B cell (primary cell): Measurements from ENCODE around the gene AKIP1. TPM values are rescaled to one million over a fixed set of nuclear protein-coding genes. Genes with fewer than 3 reads are reported as not detected.

Experiments used
- ATAC-seq: fragments of 200-7000 bp; cut with Tn5 transposase; one replicate; pipeline ENCODE4 v1.10.0; 2021; ENCODE audit warnings: low read depth, mild to moderate bottlenecking, moderate number of reproducible peaks, moderate library complexity
- CTCF ChIA-PET: fragments of 350-600 bp; sonication (Branson Sonifier 250); formaldehyde crosslinking; loops from one replicate; lab custom pipeline; 2021; ENCODE audit warnings: antibody characterized with exemption, inconsistent platforms; lab: Charles Lee
- POLR2A ChIA-PET: fragments of 350-600 bp; sonication (Branson Sonifier 250); formaldehyde crosslinking; loops from one replicate; lab custom pipeline; 2021; ENCODE audit warnings: antibody characterized with exemption; lab: Charles Lee
- DNase-seq: peaks from one replicate; pipeline ENCODE4 v3.0.0; 2013
- H2AFZ ChIP-seq: 2 replicates; pipeline ENCODE4 v1.6.1; 2012; ENCODE audit warnings: mild to moderate bottlenecking, low read depth, low read length; ENCODE audit not compliant: insufficient read depth, poor library complexity, severe bottlenecking
- H3K27ac ChIP-seq, 2 donors: 1 replicate in 1 of 2; 2 replicates in 1 of 2; pipeline ENCODE4 v1.5.1; 2012 to 2013; ENCODE audit warnings: low read length in 2 of 2, mild to moderate bottlenecking in 2 of 2, moderate library complexity in 1 of 2
- H3K27me3 ChIP-seq, 4 experiments: fragments of 200-600 bp in 1 of 4; sonication (generic) in 1 of 4; replicated peaks in 1 of 4; 1 replicate in 2 of 4; 2 replicates in 2 of 4; pipeline versions ENCODE4 v1.6.1 to v1.7.0; 2013 to 2016; ENCODE audit warnings: low read length in 3 of 4, mild to moderate bottlenecking in 2 of 4, mixed read lengths in 1 of 4, moderate library complexity in 1 of 4; ENCODE audit not compliant: insufficient read depth in 4 of 4, control insufficient read depth in 3 of 4; ENCODE audit errors: control extremely low read depth in 1 of 4
- H3K36me3 ChIP-seq, 2 experiments: replicated peaks in 1 of 2; 1 replicate in 1 of 2; 2 replicates in 1 of 2; pipeline versions ENCODE4 v1.6.1 to v1.7.1; 2013; ENCODE audit warnings: low read length in 1 of 2; ENCODE audit not compliant: insufficient read depth in 2 of 2, control insufficient read depth in 1 of 2; ENCODE audit errors: control extremely low read depth in 1 of 2, extremely low read depth in 1 of 2
- H3K4me1 ChIP-seq, 2 donors: fragments of 200-600 bp in 1 of 2; sonication (generic) in 1 of 2; 1 replicate in 1 of 2; 2 replicates in 1 of 2; pipeline versions ENCODE4 v1.5.1 to v1.6.1; 2013 to 2017; ENCODE audit warnings: low read length in 2 of 2; ENCODE audit not compliant: control insufficient read depth in 2 of 2, insufficient read depth in 2 of 2
- H3K4me2 ChIP-seq: replicated peaks from 2 replicates; pipeline ENCODE3; 2012; ENCODE audit warnings: mild to moderate bottlenecking, low read depth, low read length; ENCODE audit not compliant: poor library complexity, severe bottlenecking
- H3K4me3 ChIP-seq, 5 experiments: fragments of 200-600 bp in 1 of 5; sonication (generic) in 1 of 5; 1 replicate in 3 of 5; 2 replicates in 2 of 5; pipeline versions ENCODE4 v1.5.1 to v1.7.0; 2011 to 2016; ENCODE audit warnings: low read length in 4 of 5, mild to moderate bottlenecking in 4 of 5, low read depth in 2 of 5, control low read depth in 1 of 5, moderate library complexity in 1 of 5; ENCODE audit not compliant: insufficient read depth in 1 of 5; ENCODE audit errors: control extremely low read depth in 1 of 5, extremely low read depth in 1 of 5
- H3K79me2 ChIP-seq: fragments of 200-600 bp; sonication (generic); one replicate; pipeline ENCODE4 v1.6.0; 2016; ENCODE audit warnings: low read length; ENCODE audit not compliant: control insufficient read depth, insufficient read depth
- H3K9ac ChIP-seq: fragments of 200-600 bp; sonication (generic); 2 replicates; pipeline ENCODE4 v1.6.1; 2017; ENCODE audit warnings: mild to moderate bottlenecking, low read length, moderate library complexity
- H3K9me3 ChIP-seq, 3 donors: one replicate each; pipeline versions ENCODE4 v1.6.1 to v1.7.1; 2013; ENCODE audit warnings: low read length in 2 of 3; ENCODE audit not compliant: control insufficient read depth in 2 of 3, insufficient read depth in 1 of 3; ENCODE audit errors: control extremely low read depth in 1 of 3
- H4K20me1 ChIP-seq: 2 replicates; pipeline ENCODE4 v1.6.0; 2012; ENCODE audit warnings: mild to moderate bottlenecking, low read length; ENCODE audit not compliant: insufficient read depth, control insufficient read depth, poor library complexity, severe bottlenecking
- H3K27ac Mint-ChIP-seq: one replicate; pipeline ENCODE4 v1.8.0; 2021; ENCODE audit warnings: mixed read lengths
- H3K27me3 Mint-ChIP-seq: one replicate; pipeline ENCODE4 v1.8.0; 2021; ENCODE audit warnings: mixed read lengths
- H3K4me1 Mint-ChIP-seq: one replicate; pipeline ENCODE4 v1.8.0; 2021; ENCODE audit warnings: mixed read lengths
- H3K4me3 Mint-ChIP-seq: one replicate; pipeline ENCODE4 v1.8.0; 2021; ENCODE audit warnings: mixed read lengths
- H3K9me3 Mint-ChIP-seq: one replicate; pipeline ENCODE4 v1.8.0; 2022; ENCODE audit warnings: mixed read lengths; ENCODE audit not compliant: insufficient read depth
- CTCF ChIP-seq: fragments of 200-600 bp; IDR thresholded peaks from one replicate; pipeline ENCODE4 v1.8.0; 2022; ENCODE audit warnings: antibody characterized with exemption, mild to moderate bottlenecking
- EZH2 ChIP-seq: IDR thresholded peaks from 2 replicates; pipeline ENCODE4 v1.6.1; 2012; ENCODE audit warnings: borderline replicate concordance, low read depth, mild to moderate bottlenecking, moderate library complexity, low read length; ENCODE audit not compliant: insufficient read depth, poor library complexity, severe bottlenecking
- WGBS: methylation state at CpG from one replicate; pipeline ENCODE4 v1.1.5; 2013; ENCODE audit warnings: missing lambda C conversion rate; ENCODE audit not compliant: insufficient coverage; 5-methylcytosine and 5-hydroxymethylcytosine counted together
- intact Hi-C: fragments of 100-400 bp; cut with micrococcal nuclease; formaldehyde crosslinking; loops from one replicate; pipeline ENCODE4 v1.10.0; 2022
- polyA plus RNA-seq: library from polyadenylated mRNA; depleted of rRNA; stranded (reverse); fragments of >200 nt; gene quantifications from 2 replicates; pipeline ENCODE4 v1.2.3, GENCODE V29; 2012
- total RNA-seq, 2 donors: library from RNA; stranded (reverse); fragments of 120-200 nt in 1 of 2; gene quantifications; 1 replicate in 1 of 2; 2 replicates in 1 of 2; pipeline versions ENCODE4 v1.2.3 to v1.2.4, GENCODE V29; 2013 to 2022

Gene AKIP1
- total and polyA plus RNA-seq, 2 donors (not counting 1 experiment from before 2014, with no cell fraction given): 2.8 to 10.7 TPM

DNA sequence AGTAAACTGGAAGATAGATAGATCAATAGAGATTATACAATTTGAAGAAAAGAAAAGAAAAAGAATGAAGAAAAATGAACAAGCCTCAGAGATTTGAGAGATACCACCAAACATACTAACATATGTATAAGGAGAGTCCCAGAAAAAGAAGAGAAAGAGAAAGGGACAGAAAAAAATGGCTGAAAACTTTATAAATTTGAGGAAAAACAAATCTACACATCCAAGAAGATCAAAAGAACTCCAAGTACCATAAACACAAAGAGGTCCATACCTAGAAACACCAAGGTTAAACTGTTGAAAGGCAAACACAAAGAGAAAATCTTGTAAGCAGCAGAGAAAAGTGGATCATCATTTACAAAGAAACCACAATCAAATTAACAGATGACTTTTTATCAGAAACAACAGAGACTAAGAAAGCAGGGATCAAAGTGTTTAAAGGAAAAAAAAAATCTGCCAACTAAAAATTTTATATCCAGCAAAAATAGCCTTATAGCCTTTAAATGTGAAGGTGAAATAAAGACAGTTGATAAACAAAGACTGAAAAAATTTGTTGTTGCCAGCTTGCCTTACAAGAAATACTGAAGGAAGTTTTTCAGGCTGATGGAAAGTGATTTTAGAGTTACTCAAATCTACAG, 11.8 kb upstream of the AKIP1 start:
- peaks cover 13% of the 10 kb centered on the region for H3K27me3 Mint-ChIP-seq
- H3K27ac Mint-ChIP-seq: no peak overlapping the region
- H3K9me3 Mint-ChIP-seq: peaks cover 12% of the 10 kb centered on the region
- no peak overlapping the region for H2AFZ ChIP-seq
- H3K79me2 ChIP-seq: no peaks in the 10 kb centered on the region
- no peak for TF ChIP-seq CTCF
- no peak for TF ChIP-seq EZH2
- H3K9me3 ChIP-seq: peaks cover 3 to 22% (median 19%) of the 10 kb centered on the region in 3 donors
- H3K4me3 ChIP-seq: no peak overlapping the region
- no peak overlapping the region for H3K27ac ChIP-seq
- no peaks in the 10 kb centered on the region for H4K20me1 ChIP-seq
- DNase-seq (no peak), ATAC-seq (no peak)
- ChIA-PET CTCF (no interaction called here), POLR2A (no interaction called here)
- no peaks in the 10 kb centered on the region for H3K36me3 ChIP-seq
- H3K4me2 ChIP-seq: no peak overlapping the region
- H3K4me3 Mint-ChIP-seq: no peak overlapping the region
- no peak overlapping the region for H3K9ac ChIP-seq
- no peaks in the 10 kb centered on the region for H3K27me3 ChIP-seq
- H3K4me1 Mint-ChIP-seq: no peaks in the 10 kb centered on the region
- H3K4me1 ChIP-seq: no peaks in the 10 kb centered on the region
- intact Hi-C loops: no loop called here

GRCh38 chr11:8905528-8906165, 5.3 kb upstream of the AKIP1 start:
- WGBS: no CpG with 5 or more reads among the region's 5 CpGs
- intact Hi-C loops: no loop called here

More at GRCh38 chr11:8905528-8906165, 5.3 kb upstream of the AKIP1 start:
- no peak for TF ChIP-seq CTCF
- TF ChIP-seq EZH2: no peak
- Histone ChIP-seq H3K9me3 (peaks cover 0 to 5% (median 1%) of the 10 kb centered on the region in 3 donors), H3K9ac (no peak overlapping the region), H3K79me2 (no peaks in the 10 kb centered on the region), H3K4me2 (no peak overlapping the region), H3K4me1 (peaks cover 7 to 15% of the 10 kb centered on the region in 2 donors), H3K27ac (no peak overlapping the region), H4K20me1 (no peaks in the 10 kb centered on the region), H3K36me3 (no peaks in the 10 kb centered on the region), H2AFZ (no peak overlapping the region), H3K27me3 (peaks cover 0 to 3% (median 0%) of the 10 kb centered on the region in 4 experiments), H3K4me3 (no peak overlapping the region)
- no peak overlapping the region for H3K4me3 Mint-ChIP-seq
- H3K27me3 Mint-ChIP-seq: peaks cover 15% of the 10 kb centered on the region
- H3K9me3 Mint-ChIP-seq: peaks cover 3% of the 10 kb centered on the region
- no peak overlapping the region for H3K27ac Mint-ChIP-seq
- DNase-seq: no peak
- ChIA-PET POLR2A (interaction anchor here (0.7 kb wide), 1 partner anchor 555 kb away, joined by 5 read pairs; no protein-coding TSS in a partner anchor), CTCF (no interaction called here)
- no peak for ATAC-seq
- peaks cover 23% of the 10 kb centered on the region for H3K4me1 Mint-ChIP-seq
